ENCODE results near the gene MAP7D3.

DNA sequence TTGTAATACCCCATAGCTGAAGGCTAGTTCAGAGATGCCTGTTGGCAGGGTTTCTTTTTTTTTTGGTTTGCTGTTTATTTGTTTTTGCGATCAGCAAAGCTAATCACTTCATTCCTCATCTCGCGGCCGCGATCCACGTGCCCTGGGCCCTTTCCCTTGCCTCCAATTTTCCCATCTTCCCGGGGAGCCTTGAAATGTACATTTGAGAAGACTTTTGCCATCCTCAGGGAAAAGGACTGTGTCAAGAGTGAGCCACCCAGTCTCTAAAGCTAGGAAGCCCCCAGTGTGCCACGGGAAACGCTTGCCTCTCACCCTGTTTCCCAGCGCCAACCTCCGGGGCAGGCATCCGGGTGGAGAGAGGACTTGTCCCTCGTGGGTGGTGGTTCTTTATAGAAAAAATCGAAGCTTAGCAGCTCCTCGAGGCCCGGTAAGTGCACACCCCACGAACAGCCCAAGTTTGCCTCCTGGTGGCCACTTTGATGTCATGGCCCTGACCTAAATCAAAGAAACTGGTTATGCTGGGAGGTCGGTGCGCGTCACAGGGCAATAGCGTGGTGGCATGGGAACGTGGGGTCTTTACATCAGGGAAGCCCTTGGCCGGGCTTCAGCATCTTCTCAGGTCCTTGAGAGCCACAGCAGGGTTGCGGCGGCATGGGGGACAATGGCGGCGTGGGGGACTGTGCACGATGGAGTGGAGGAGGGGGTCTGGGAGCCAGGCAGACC, 42.0 kb downstream of the MAP7D3 start:
- peak in 1 of 3 donors; percentile 13 for TF ChIP-seq POLR2AphosphoS5 (IDR thresholded peaks at IDR 0.05)
- TF ChIP-seq, protein P1, sequence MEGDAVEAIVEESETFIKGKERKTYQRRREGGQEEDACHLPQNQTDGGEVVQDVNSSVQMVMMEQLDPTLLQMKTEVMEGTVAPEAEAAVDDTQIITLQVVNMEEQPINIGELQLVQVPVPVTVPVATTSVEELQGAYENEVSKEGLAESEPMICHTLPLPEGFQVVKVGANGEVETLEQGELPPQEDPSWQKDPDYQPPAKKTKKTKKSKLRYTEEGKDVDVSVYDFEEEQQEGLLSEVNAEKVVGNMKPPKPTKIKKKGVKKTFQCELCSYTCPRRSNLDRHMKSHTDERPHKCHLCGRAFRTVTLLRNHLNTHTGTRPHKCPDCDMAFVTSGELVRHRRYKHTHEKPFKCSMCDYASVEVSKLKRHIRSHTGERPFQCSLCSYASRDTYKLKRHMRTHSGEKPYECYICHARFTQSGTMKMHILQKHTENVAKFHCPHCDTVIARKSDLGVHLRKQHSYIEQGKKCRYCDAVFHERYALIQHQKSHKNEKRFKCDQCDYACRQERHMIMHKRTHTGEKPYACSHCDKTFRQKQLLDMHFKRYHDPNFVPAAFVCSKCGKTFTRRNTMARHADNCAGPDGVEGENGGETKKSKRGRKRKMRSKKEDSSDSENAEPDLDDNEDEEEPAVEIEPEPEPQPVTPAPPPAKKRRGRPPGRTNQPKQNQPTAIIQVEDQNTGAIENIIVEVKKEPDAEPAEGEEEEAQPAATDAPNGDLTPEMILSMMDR (IDR thresholded peaks at IDR 0.05) = peak; percentile 40 to 65 (median 54)
- no peak for TF ChIP-seq POLR2A (IDR thresholded peaks at IDR 0.05)

All from transverse colon (tissue), 4 donors.